Activated gamma-delta T cell treated with Interleukin-2 at 50 U/mL for 16 hours (primary cell): ENCODE measurements around the gene SH2D5.
"Not testable (repeated sequence)": the region's sequence is repeated elsewhere in the genome, so short reads cannot be mapped to it uniquely, and the experiment has no call there.

Experiments used
- DNase-seq: peaks from one replicate; pipeline ENCODE4 v3.0.0-alpha.2; 2020

The SH2D5 gene

GRCh38 chr1:20727746-20728316 is 4.7 kb downstream of the SH2D5 start:
- DNase-seq: no peak

DNA sequence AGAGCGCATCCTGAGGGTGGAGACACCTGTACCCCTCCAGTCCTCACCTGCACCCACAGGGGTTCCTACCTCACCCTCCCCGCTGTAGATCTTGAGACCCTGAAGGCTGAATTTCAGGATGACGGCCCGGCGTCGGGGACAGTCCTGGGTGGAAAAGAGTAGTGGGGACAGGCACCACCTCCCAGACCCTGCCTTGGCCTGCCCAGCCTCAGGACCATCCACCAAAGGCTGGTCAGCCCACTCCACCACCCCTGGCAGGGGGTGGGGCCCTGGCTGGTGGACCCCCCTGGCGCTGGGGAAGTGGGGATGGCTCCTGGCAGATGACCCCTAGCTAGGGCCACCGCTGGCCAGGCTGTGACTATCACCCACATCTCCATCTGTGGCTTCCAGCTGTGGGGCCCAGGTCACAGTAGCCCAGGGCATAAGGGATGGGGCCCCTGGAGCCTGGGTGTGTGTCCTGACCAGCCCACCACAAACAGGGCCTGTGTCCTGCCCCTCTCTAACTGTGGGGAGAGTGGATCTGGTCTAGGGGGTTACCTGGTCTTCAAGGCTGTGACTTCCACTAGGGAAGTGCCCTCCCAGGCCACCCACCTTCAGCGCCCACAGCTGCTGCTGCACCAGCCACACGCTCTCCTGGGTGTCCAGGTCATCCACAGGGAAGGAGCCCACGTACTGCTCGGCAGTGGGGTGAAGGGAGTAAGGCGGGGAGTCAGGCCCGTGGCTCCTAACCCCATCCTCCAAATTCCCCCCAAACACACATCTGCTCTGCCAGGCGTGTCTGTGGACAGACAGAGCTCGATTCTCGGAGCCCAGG is 5.4 kb downstream of the SH2D5 start:
- DNase-seq: no peak

GRCh38 chr1:20726118-20726911 is 6.2 kb downstream of the SH2D5 start:
- DNase-seq: no peak

- no peak for DNase-seq
Observed at GRCh38 chr1:20725189-20726117, 7.0 kb downstream of the SH2D5 start.

DNA sequence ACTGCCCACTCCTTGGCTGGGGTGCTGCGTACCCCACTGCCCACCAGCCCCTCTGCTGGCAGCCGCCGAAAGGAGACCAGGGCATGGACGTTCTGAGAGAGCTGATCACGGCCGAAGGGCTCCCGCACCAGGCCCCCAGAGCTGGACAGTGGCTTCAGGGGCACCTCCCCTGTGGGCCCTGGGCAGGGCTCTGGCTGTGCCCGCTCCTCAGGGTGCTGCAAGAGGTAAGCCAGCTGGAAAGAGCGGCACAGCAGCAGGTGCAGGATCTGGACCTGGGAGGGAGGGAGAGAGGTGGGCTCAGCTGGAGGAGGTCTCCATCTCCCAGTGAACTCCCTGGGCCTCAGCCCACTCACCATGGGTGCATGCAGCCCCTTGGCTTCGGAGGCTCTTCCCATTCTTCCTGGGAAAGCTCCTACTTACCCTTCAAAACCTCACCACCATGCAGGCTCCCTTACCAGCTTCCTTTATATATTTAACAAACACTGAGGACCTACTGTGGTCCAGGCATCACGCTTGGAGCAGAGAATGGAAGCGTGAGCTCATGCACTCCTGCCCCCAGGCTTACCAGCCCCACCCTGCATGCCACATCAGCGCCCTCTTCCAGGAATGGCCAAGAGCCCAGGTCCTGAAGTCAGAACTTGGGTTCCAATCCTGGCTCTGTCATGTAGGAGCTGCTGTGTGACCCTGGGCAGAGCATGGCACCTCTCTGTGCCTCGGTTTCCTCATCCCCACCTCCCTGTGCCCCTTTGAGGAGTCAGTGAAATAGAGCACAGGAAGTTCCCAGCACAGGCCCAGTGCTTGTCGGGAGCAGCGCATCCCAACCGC is 7.9 kb downstream of the SH2D5 start:
- DNase-seq: no peak

GRCh38 chr1:20723537-20724363 is 8.8 kb downstream of the SH2D5 start:
- no peak for DNase-seq

- DNase-seq: no peak
Observed at GRCh38 chr1:20723159-20723536, 9.4 kb downstream of the SH2D5 start.

- no peak for DNase-seq
Observed at GRCh38 chr1:20721117-20722061, 11.1 kb downstream of the SH2D5 start.

- DNase-seq: no peak
Observed at GRCh38 chr1:20720631-20721091, 11.8 kb downstream of the SH2D5 start.

DNA sequence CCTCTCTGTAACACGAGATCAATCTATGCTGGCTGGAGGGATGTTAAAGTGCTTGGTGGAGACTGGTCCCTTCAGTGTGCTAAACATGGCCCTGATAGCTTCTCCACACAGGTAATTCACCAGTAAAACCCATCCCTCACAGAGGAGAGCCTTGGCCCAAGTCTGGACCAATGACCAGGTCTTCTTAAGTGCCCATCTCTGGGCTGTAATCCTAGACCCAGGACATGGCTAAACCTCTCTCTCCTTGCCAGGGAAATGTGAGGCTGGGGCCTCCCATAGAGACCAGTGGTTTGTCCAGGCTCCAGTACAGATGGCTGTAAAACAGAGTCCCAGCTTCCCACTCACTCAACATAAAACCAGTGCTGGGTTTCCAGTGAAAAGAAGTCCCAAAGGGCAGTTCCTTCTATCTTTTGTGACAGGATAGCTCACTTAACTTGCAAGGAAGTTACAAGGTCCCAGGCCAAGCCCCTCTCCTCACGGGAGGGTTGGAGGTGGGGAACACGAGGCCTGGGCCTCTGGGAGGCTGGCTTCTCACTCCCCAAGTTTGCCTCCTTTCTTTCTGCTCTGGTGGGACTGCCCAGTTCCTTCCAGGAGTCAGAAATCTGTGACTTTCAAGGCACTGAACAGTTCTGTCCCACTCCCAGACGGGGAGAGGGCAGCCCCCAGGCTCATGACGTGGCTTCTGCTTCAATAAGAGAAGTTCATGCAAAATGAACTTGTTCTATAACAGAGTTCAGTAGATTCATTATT is 12.5 kb downstream of the SH2D5 start:
- DNase-seq: no peak

GRCh38 chr1:20719261-20719660 is 13.2 kb downstream of the SH2D5 start:
- DNase-seq: no peak

GRCh38 chr1:20718343-20718882 is 14.1 kb downstream of the SH2D5 start:
- DNase-seq: not testable (repeated sequence)

DNA sequence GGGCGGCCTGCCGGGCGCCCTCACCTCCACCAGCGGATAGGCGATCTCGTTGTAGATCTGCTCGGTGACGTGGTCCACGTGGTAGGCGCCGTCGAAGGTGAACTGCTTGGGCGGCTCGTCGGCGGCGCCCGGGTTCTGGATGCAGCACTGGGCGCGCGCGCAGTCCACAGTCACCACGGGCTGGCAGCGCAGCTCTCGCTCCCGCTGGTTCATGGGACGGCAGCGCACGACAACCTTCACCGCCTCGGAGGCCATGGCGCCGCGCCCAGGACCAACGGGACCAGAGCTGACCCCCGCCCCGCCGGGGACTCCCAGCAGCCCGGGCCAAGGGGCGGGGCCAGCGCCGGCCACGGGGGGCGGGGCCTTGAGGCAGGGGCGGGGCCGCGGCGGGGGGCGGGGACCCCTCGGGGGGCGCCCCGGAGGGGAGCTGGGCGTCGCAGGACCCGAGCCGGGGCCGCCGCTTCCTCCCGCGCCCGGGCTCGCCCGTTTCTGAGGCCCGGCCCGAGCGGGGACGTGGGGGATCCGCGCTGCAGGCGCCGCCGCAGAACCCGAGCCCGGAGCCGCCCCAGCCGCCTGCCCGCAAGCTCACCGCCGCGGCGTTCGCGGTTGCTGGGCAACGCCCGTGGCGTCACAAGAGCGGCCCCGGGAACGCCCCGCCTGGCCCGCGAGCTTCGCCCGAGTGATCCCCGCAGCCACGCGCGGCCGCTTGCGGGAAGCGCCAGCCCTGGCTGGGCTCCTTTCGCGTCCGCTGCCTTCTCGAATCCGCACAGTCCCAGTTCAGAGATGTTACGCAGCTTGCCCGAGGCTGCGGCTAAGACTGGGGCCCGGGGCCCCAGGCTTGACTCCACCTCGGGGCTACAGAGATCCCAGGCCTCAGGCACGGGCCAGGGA is 14.8 kb downstream of the SH2D5 start, which contains the start of gene KIF17:
Gene KIF17, minus strand, starts transcription at position 556 of the 891 bp plus-strand sequence. Its CDS starts 301 bp downstream, at position 255.
- DNase-seq: peak; percentile 48

DNA sequence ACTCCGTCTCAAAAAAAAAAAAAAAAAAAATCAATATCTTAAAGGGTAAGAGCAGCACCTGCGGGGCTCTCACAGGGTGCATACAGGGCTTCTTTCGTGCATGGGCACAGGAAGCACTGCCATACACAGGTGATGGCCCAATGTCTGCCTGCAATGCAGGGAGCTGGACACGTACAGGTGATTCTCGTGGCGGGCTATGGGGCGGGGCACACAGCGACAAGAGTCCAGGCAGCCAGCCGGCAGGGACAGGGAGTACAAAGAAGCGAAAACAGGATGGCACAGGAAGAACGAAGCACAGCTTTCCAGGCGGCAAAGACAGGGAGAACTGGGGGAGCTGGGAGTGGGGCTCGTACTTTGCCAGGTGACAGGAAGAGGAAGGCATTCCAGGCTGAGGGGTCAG is 16.3 kb downstream of the SH2D5 start:
- DNase-seq: no peak

DNA sequence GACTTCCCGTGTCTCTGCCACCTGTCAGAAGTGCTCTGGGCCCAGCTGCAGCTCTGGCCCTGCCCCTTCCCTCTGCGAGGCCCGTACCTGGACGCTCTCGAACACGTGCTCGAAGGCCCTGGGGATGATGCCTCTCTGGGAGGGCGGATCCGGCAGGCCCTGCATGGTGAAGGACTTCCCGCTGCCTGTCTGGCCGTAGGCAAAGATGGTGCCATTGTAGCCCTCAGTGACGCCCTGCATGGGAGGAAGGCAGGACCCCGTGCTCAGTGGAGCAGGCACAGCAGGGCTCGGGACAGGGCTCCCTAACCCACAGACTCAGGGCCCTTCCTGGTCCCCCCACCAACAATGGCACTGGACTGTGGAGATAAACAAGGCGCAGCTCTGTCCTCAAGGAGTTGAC is 17.1 kb downstream of the SH2D5 start:
- DNase-seq: no peak

DNA sequence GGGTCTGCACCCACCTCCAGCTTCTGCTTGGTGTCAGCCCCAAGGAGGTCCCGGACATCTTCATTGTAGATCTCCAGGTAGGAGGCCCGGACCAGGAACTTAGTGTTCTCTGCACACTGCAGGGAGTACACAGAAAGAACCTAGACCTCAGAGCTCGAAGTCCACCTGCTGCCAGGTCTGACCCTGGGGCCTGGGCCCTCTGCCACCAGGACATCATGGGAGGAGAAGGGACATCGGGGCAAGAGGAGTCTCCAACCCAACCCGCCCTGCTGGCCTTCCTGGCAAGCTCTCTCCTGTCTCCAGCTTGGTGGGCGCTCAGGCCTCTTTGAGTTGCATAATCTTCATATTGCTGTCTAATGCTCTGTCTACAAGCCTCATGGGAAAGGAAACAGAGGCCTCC is 19.1 kb downstream of the SH2D5 start:
- no peak for DNase-seq

- no peak for DNase-seq
Observed at GRCh38 chr1:20712215-20712577, 20.3 kb downstream of the SH2D5 start.
